MM.1S (cell line): Measurements from ENCODE around the gene DMWD.

Experiments
- CTCF ChIP-seq: fragments of 300-600 bp; sonication (generic); IDR thresholded peaks from 2 replicates; pipeline ENCODE4 v1.5.1; 2016; ENCODE audit warnings: antibody characterized with exemption, low read length, mixed read lengths
- EZH2 ChIP-seq: fragments of 300-600 bp; sonication (generic); optimal IDR thresholded peaks from 2 replicates; pipeline ENCODE3; 2017; ENCODE audit warnings: low read depth, mild to moderate bottlenecking, antibody characterized with exemption, low read length, mixed read lengths
- EZH2phosphoT487 ChIP-seq: fragments of 300-600 bp; sonication (generic); IDR thresholded peaks from 2 replicates; pipeline ENCODE4 v1.6.1; 2018; ENCODE audit warnings: antibody characterized with exemption, low read length

GRCh38 chr19:45733160-45733810 lies 59.4 kb downstream of the DMWD start, which contains the start of gene MEIOSIN:
- TF ChIP-seq CTCF (no peak), EZH2 (no peak), EZH2phosphoT487 (no peak)
